Neural progenitor cell (in vitro differentiated cells): Measurements from ENCODE around the gene HMGN5.

ENCODE experiments used
- EZH2 ChIP-seq: fragments of 200-600 bp; sonication (generic); IDR thresholded peaks from 2 replicates; pipeline ENCODE4 v1.6.1; 2017; ENCODE audit warnings: antibody characterized with exemption, mild to moderate bottlenecking, moderate library complexity
- EZH2phosphoT487 ChIP-seq: fragments of 200-600 bp; sonication (generic); IDR thresholded peaks from 2 replicates; pipeline ENCODE4 v1.6.1; 2017; ENCODE audit warnings: antibody characterized with exemption
- TF ChIP-seq, protein P1 (sequence below): fragments of 200-600 bp; sonication (generic); IDR thresholded peaks from 2 replicates; pipeline ENCODE4 v1.5.1; 2017; ENCODE audit warnings: antibody characterized with exemption, mild to moderate bottlenecking

DNA sequence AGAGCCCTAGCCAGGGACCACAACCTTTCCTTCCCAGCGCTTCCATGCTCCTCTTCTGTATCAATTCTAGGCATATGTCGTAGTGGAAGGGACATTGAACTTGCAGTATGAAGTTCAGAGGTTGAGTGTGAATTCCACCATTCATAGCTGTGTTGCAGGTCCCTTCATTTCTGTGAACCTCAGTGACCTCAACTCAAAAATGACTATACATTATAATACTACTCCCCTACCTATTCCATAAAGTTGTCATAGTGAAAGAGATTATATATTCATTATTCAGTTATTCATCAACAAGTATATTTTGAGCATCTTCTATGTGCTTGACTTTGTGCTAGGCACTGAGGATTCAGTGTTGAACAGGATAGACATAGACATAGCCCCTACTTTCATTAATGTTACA is 28.2 kb upstream of the HMGN5 start:
- TF ChIP-seq, protein P1, sequence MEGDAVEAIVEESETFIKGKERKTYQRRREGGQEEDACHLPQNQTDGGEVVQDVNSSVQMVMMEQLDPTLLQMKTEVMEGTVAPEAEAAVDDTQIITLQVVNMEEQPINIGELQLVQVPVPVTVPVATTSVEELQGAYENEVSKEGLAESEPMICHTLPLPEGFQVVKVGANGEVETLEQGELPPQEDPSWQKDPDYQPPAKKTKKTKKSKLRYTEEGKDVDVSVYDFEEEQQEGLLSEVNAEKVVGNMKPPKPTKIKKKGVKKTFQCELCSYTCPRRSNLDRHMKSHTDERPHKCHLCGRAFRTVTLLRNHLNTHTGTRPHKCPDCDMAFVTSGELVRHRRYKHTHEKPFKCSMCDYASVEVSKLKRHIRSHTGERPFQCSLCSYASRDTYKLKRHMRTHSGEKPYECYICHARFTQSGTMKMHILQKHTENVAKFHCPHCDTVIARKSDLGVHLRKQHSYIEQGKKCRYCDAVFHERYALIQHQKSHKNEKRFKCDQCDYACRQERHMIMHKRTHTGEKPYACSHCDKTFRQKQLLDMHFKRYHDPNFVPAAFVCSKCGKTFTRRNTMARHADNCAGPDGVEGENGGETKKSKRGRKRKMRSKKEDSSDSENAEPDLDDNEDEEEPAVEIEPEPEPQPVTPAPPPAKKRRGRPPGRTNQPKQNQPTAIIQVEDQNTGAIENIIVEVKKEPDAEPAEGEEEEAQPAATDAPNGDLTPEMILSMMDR: no peak
- TF ChIP-seq EZH2: no peak
- TF ChIP-seq EZH2phosphoT487: no peak
